HG02870 (cell line): ENCODE results near the gene COL25A1.

Experiments used
- ATAC-seq: cut with Tn5 transposase; IDR thresholded peaks from one replicate; pipeline ENCODE4 v1.9.1; 2021; ENCODE audit warnings: mild to moderate bottlenecking, moderate library complexity; ENCODE audit not compliant: unreplicated experiment

The COL25A1 gene

GRCh38 chr4:108831291-108831690, 471.2 kb downstream of the COL25A1 start:
- no peak for ATAC-seq

- ATAC-seq: no peak
Measured at GRCh38 chr4:108830509-108831244, 471.8 kb downstream of the COL25A1 start.

GRCh38 chr4:108829966-108830492, 472.4 kb downstream of the COL25A1 start:
- ATAC-seq: no peak

- no peak for ATAC-seq
Measured at GRCh38 chr4:108828620-108829019, 473.8 kb downstream of the COL25A1 start.

GRCh38 chr4:108825737-108826136, 476.7 kb downstream of the COL25A1 start:
- ATAC-seq: no peak

GRCh38 chr4:108821351-108821930, 481.0 kb downstream of the COL25A1 start:
- ATAC-seq: no peak

- ATAC-seq: no peak
Measured at GRCh38 chr4:108820492-108821350, 481.7 kb downstream of the COL25A1 start.

- ATAC-seq: no peak
Measured at GRCh38 chr4:108814326-108814725, 488.1 kb downstream of the COL25A1 start.

- no peak for ATAC-seq
Measured at GRCh38 chr4:108813261-108813660, 489.2 kb downstream of the COL25A1 start.

GRCh38 chr4:108811486-108811885, 491.0 kb downstream of the COL25A1 start:
- no peak for ATAC-seq

GRCh38 chr4:108810087-108810486, 492.4 kb downstream of the COL25A1 start:
- no peak for ATAC-seq

GRCh38 chr4:108804648-108805273, 497.7 kb downstream of the COL25A1 start:
- ATAC-seq: no peak

GRCh38 chr4:108799306-108799705, 503.2 kb downstream of the COL25A1 start:
- no peak for ATAC-seq

GRCh38 chr4:108796173-108796572, 506.3 kb downstream of the COL25A1 start:
- no peak for ATAC-seq

- no peak for ATAC-seq
Measured at GRCh38 chr4:108795733-108796132, 506.7 kb downstream of the COL25A1 start.

GRCh38 chr4:108794136-108794535, 508.3 kb downstream of the COL25A1 start:
- no peak for ATAC-seq

- ATAC-seq: no peak
Measured at GRCh38 chr4:108793415-108793814, 509.0 kb downstream of the COL25A1 start.

GRCh38 chr4:108788731-108789130, 513.7 kb downstream of the COL25A1 start:
- no peak for ATAC-seq

GRCh38 chr4:108787724-108788123, 514.7 kb downstream of the COL25A1 start:
- no peak for ATAC-seq

GRCh38 chr4:108787106-108787505, 515.4 kb downstream of the COL25A1 start:
- ATAC-seq: no peak

- no peak for ATAC-seq
Measured at GRCh38 chr4:108786351-108786750, 516.1 kb downstream of the COL25A1 start.
